SK-N-SH (cell line): Measurements from ENCODE around the gene HESX1. TPM values are rescaled to one million over a fixed set of nuclear protein-coding genes. Genes with fewer than 3 reads are reported as not detected.

Source experiments
- CTCF ChIA-PET: fragments of 300-600, 350-600 bp; formaldehyde crosslinking; extraction: SDS; loops from one replicate; lab custom pipeline; 2021; lab: Yijun Ruan, JAX
- POLR2A ChIA-PET: fragments of 350-600 bp; sonication (Branson Sonifier 250); formaldehyde crosslinking; extraction: SDS; loops from one replicate; lab custom pipeline; 2020; ENCODE audit warnings: antibody characterized with exemption, inconsistent platforms; lab: Yijun Ruan, JAX
- DNase-seq: peaks from one replicate; pipeline ENCODE4 v3.0.0; 2012
- H2AFZ ChIP-seq: fragments of 200-600 bp; sonication (generic); 2 replicates; pipeline ENCODE4 v1.8.1; 2016; ENCODE audit warnings: antibody characterized with exemption, mild to moderate bottlenecking, low read depth
- H3F3A ChIP-seq: fragments of 200-600 bp; sonication (generic); replicated peaks from 2 replicates; pipeline ENCODE3; 2016; ENCODE audit warnings: antibody characterized with exemption, mild to moderate bottlenecking; ENCODE audit not compliant: insufficient read depth
- H3K27ac ChIP-seq, 2 experiments: fragments of 200-500 bp in 1 of 2; fragments of 200-600 bp in 1 of 2; sonication (Bioruptor generic) in 1 of 2; sonication (generic), shearing (Covaris generic) in 1 of 2; 2 replicates each; pipeline versions ENCODE4 v1.5.1 to v1.6.1; 2014 to 2016; ENCODE audit warnings: low read depth in 2 of 2, inconsistent platforms in 1 of 2, low read length in 1 of 2, mild to moderate bottlenecking in 1 of 2, mixed read lengths in 1 of 2
- H3K27me3 ChIP-seq: fragments of 200-600 bp; sonication (generic), shearing (Covaris generic); 2 replicates; pipeline ENCODE4 v1.6.1; 2016; ENCODE audit warnings: mixed run types; ENCODE audit not compliant: insufficient read depth
- H3K36me3 ChIP-seq, 2 experiments: fragments of 200-500 bp in 1 of 2; fragments of 200-600 bp in 1 of 2; sonication (Bioruptor generic) in 1 of 2; sonication (generic) in 1 of 2; replicated peaks in 1 of 2; 2 replicates each; pipeline versions ENCODE3 to v1.5.1; 2014 to 2016; ENCODE audit warnings: low read length in 1 of 2, mild to moderate bottlenecking in 1 of 2; ENCODE audit not compliant: insufficient read depth in 2 of 2, control insufficient read depth in 1 of 2
- H3K4me1 ChIP-seq, 2 experiments: fragments of 200-500 bp in 1 of 2; fragments of 200-600 bp in 1 of 2; sonication (Bioruptor generic) in 1 of 2; sonication (generic), shearing (Covaris generic) in 1 of 2; 2 replicates each; pipeline versions ENCODE4 v1.5.1 to v1.6.1; 2014 to 2016; ENCODE audit warnings: low read depth in 1 of 2, low read length in 1 of 2, mixed run types in 1 of 2; ENCODE audit not compliant: insufficient read depth in 2 of 2, control insufficient read depth in 1 of 2
- H3K4me2 ChIP-seq: fragments of 200-600 bp; sonication (generic), shearing (Covaris generic); 2 replicates; pipeline ENCODE4 v1.6.1; 2017; ENCODE audit warnings: mixed run types
- H3K4me3 ChIP-seq, 2 experiments: fragments of 200-500 bp in 1 of 2; fragments of 200-600 bp in 1 of 2; sonication (Bioruptor generic) in 1 of 2; sonication (generic), shearing (Covaris generic) in 1 of 2; 2 replicates each; pipeline versions ENCODE4 v1.5.1 to v1.8.1; 2014 to 2016; ENCODE audit warnings: low read depth in 2 of 2, inconsistent platforms in 1 of 2, low read length in 1 of 2, mild to moderate bottlenecking in 1 of 2, mixed read lengths in 1 of 2, moderate library complexity in 1 of 2
- H3K79me2 ChIP-seq: fragments of 200-600 bp; sonication (generic); 2 replicates; pipeline ENCODE4 v1.8.1; 2017; ENCODE audit warnings: mild to moderate bottlenecking; ENCODE audit not compliant: insufficient read depth
- H3K9ac ChIP-seq: fragments of 200-600 bp; sonication (generic); 2 replicates; pipeline ENCODE4 v1.6.1; 2017; ENCODE audit warnings: mixed run types
- H3K9me2 ChIP-seq: fragments of 200-600 bp; sonication (generic); 2 replicates; pipeline ENCODE4 v1.6.1; 2017; ENCODE audit warnings: mixed run types
- H3K9me3 ChIP-seq: fragments of 200-600 bp; sonication (generic); 2 replicates; pipeline ENCODE4 v1.6.1; 2017; ENCODE audit warnings: mixed run types, mild to moderate bottlenecking, moderate library complexity
- H4K20me1 ChIP-seq: fragments of 200-600 bp; sonication (generic); 2 replicates; pipeline ENCODE4 v1.6.1; 2017; ENCODE audit warnings: mild to moderate bottlenecking, mixed run types; ENCODE audit not compliant: insufficient read depth
- EP300 ChIP-seq, 2 experiments: IDR thresholded peaks; 2 replicates each; pipeline versions ENCODE4 v1.4.0 to v1.6.1; 2012; ENCODE audit warnings: borderline replicate concordance in 1 of 2, low read depth in 1 of 2, low read length in 1 of 2
- FOSL2 ChIP-seq: IDR thresholded peaks from 2 replicates; pipeline ENCODE4 v1.4.0; 2012; ENCODE audit warnings: low read depth, mild to moderate bottlenecking, moderate library complexity, borderline replicate concordance
- MAX ChIP-seq: IDR thresholded peaks from 2 replicates; pipeline ENCODE4 v1.4.0; 2012; ENCODE audit warnings: low read depth
- MXI1 ChIP-seq: IDR thresholded peaks from 2 replicates; pipeline ENCODE4 v1.6.1; 2012; ENCODE audit warnings: mild to moderate bottlenecking, low read depth, low read length, improper control_type of control experiment
- NFIC ChIP-seq: IDR thresholded peaks from 2 replicates; pipeline ENCODE4 v1.4.0; 2012; ENCODE audit warnings: borderline replicate concordance
- NRF1 ChIP-seq: IDR thresholded peaks from 2 replicates; pipeline ENCODE4 v1.6.1; 2012; ENCODE audit warnings: low read depth, mild to moderate bottlenecking, low read length
- POLR2AphosphoS5 ChIP-seq: IDR thresholded peaks from 2 replicates; pipeline ENCODE4 v1.6.1; 2012; ENCODE audit warnings: low read depth, low read length
- RCOR1 ChIP-seq: fragments of 150-350 bp; IDR thresholded peaks from 2 replicates; pipeline ENCODE4 v1.6.1; 2017; ENCODE audit warnings: antibody characterized with exemption, low read length
- RFX5 ChIP-seq: IDR thresholded peaks from 2 replicates; pipeline ENCODE4 v1.6.1; 2012; ENCODE audit warnings: mild to moderate bottlenecking, improper control_type of control experiment, low read length
- SIN3A ChIP-seq: IDR thresholded peaks from 2 replicates; pipeline ENCODE4 v1.6.1; 2012; ENCODE audit warnings: low read depth, mild to moderate bottlenecking, low read length, moderate library complexity, borderline replicate concordance
- SMC3 ChIP-seq: IDR thresholded peaks from 2 replicates; pipeline ENCODE4 v1.6.1; 2012; ENCODE audit warnings: low read depth, low read length, improper control_type of control experiment
- ZBTB33 ChIP-seq: IDR thresholded peaks from 2 replicates; pipeline ENCODE4 v1.4.0; 2012; ENCODE audit warnings: low read depth, borderline replicate concordance
- WGBS: methylation state at CpG from one replicate; pipeline ENCODE4 v1.1.6; 2017; ENCODE audit warnings: low lambda C conversion rate; 5-methylcytosine and 5-hydroxymethylcytosine counted together
- polyA plus RNA-seq, 3 experiments: library from polyadenylated mRNA; depleted of rRNA; stranded (reverse); fragments of >200 nt; gene quantifications; 2 replicates each; pipeline ENCODE4 v1.2.3, GENCODE V29; 2012

HESX1 gene
- polyA plus RNA-seq, 1 of the 3 experiments (the other 2 are of a cell fraction), result 1.2 TPM

GRCh38 chr3:57164657-57165573, 34.9 kb downstream of the HESX1 start, which contains the start of gene IL17RD:
TSS of gene IL17RD (minus strand) at chr3:57165353. CDS start at chr3:57165286, 67 bp downstream.
- H3K4me2 ChIP-seq, result peak within 1 kb of the TSS; percentile 95
- no peak for TF ChIP-seq FOSL2
- no peak for TF ChIP-seq ZBTB33
- TF ChIP-seq SIN3A, result 0 out of 2 replicates have a peak, but pooled peaks have one; percentile 16
- TF ChIP-seq MXI1, result 0 out of 2 replicates have a peak, but pooled peaks have one; percentile 40
- peak; percentile 71 for TF ChIP-seq NRF1
- no peaks in the 10 kb centered on the region for H3K9me2 ChIP-seq
- no peaks in the 10 kb centered on the region for H3K36me3 ChIP-seq
- CTCF ChIA-PET, result interaction anchor here (0.9 to 6.0 kb wide), 11 partner anchors 11 to 170 kb away, joined by 3 to 49 read pairs (median 3); no protein-coding TSS in a partner anchor
- peaks cover 7 to 53% of the 10 kb centered on the region in 2 experiments; a peak in 2 of 4 replicates for H3K4me1 ChIP-seq
- peak within 1 kb of the TSS; percentile 76 to 82 for H3K4me3 ChIP-seq
- no peaks in the 10 kb centered on the region for H3F3A ChIP-seq
- H2AFZ ChIP-seq, result peak within 1 kb of the TSS; percentile 83; the same call in 1 of the 2 replicates
- H3K9ac ChIP-seq, result peak within 1 kb of the TSS; percentile 15; the same call in 1 of the 2 replicates
- H3K79me2 ChIP-seq, result no peaks in the 10 kb centered on the region
- POLR2A ChIA-PET, result interaction anchor here (0.6 to 1.7 kb wide), 8 partner anchors 29 to 55 kb away, joined by 3 to 12 read pairs (median 3); no protein-coding TSS in a partner anchor
- H3K27ac ChIP-seq, result peak within 1 kb of the TSS in 1 of 2 experiments; percentile 99; a peak in 2 of 4 replicates
- H3K9me3 ChIP-seq, result no peaks in the 10 kb centered on the region
- DNase-seq, result peak; percentile 98
- 1% methylated on average over 26 of the region's 98 CpGs for WGBS
- H4K20me1 ChIP-seq, result no peaks in the 10 kb centered on the region
- peaks cover 15% of the 10 kb centered on the region; the same call in 1 of the 2 replicates for H3K27me3 ChIP-seq

GRCh38 chr3:57164217-57164656, 35.5 kb downstream of the HESX1 start:
- Histone ChIP-seq H3K27me3 (peaks cover 15% of the 10 kb centered on the region; the same call in 1 of the 2 replicates), H3K9me2 (no peaks in the 10 kb centered on the region), H3K36me3 (no peaks in the 10 kb centered on the region), H3K4me3 (peak overlapping the region; percentile 76 to 82), H3K79me2 (no peaks in the 10 kb centered on the region), H3K4me1 (peaks cover 7 to 56% of the 10 kb centered on the region in 2 experiments; a peak in 2 of 4 replicates), H3K9me3 (no peaks in the 10 kb centered on the region), H2AFZ (peak overlapping the region; percentile 83; the same call in 1 of the 2 replicates), H3K4me2 (peak overlapping the region; percentile 95), H3K9ac (no peak overlapping the region; the same call in 1 of the 2 replicates), H3F3A (no peaks in the 10 kb centered on the region), H3K27ac (peak overlapping the region in 1 of 2 experiments; percentile 99; a peak in 2 of 4 replicates), H4K20me1 (no peaks in the 10 kb centered on the region)
- no peak for DNase-seq
- WGBS, result 17% methylated on average over 19 of the region's 30 CpGs
- no peak for TF ChIP-seq POLR2AphosphoS5
- no peak for TF ChIP-seq SMC3
- 0 out of 2 replicates have a peak, but pooled peaks have one; percentile 3 for TF ChIP-seq RCOR1
- no peak for TF ChIP-seq EP300 (IDR thresholded peaks at IDR 0.05; ENCODE audit: borderline replicate concordance in 1 of 2, low read depth in 1 of 2, low read length in 1 of 2)
- peak; percentile 74 for TF ChIP-seq MAX
- TF ChIP-seq NFIC, result no peak
- no peak for TF ChIP-seq RFX5
- ChIA-PET POLR2A (interaction anchor here (0.9 to 1.7 kb wide), 7 partner anchors 28 to 60 kb away, joined by 3 to 12 read pairs (median 3); no protein-coding TSS in a partner anchor), CTCF (interaction anchor here (1.0 to 6.0 kb wide), 9 partner anchors 10 to 169 kb away, joined by 3 to 49 read pairs (median 4); no protein-coding TSS in a partner anchor)
